Activated CD4-positive, alpha-beta T cell treated with anti-CD3 and anti-CD28 coated beads, Interleukin-2, Interleukin-6, amounts not matched to agents 100 ng/mL and 50 ng/mL, durations not matched to agents 16 hours and 8 hours (primary cell): ENCODE results near the gene KBTBD12.

Source experiments
- DNase-seq: peaks from one replicate; pipeline ENCODE4 v3.0.0-alpha.2; 2020

KBTBD12 gene

DNA sequence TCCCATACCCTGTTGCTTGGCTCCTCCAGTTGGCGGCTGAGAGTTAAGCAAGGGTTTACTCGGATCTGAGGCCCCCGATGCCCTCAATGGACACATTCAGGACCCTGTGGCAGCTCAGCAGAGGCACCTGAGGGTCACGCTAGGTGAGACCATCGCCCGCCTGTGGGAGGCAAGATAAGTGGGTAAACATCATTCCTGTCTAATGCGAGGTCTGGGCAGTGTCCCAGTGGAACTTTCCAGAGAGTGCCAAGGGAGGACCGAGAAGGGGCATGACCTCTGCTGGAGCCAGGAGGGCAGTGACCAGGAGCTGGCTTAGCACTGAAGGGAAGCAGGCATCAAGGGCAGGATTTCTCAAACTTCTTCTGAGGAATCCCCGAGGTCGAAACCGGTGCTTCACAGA, 71.8 kb downstream of the KBTBD12 start:
- no peak for DNase-seq

DNA sequence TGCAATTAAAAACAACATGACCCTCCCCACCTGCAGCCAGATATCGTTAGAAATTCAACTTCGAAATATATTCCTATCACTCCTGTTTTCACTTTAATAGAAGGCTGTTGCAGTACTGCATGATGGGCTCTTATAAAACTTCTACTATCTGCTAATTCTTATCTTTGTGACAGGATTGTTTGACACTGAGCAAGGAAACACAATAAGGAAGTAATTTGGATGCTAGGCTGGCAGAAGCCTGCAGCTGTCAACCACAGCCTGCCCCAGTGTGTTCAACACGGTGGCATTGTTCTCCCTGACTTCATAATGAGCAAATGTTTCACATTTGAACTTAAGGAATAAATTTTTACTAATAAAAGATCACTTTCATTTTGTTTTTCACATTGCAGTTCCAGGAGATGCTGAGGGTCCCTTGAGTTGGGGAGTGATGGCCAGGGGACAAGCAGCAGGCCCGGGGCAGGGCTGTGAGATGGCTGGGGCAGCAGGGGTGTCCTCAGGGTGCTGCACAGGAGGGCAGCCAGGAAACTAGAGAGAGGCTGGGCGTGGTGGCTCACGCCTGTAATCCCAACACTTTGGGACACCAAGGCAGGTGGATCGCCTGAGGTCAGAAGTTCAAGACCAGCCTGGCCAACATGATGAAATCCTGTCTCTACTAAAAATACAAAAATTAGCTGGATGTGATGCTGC, 72.4 kb downstream of the KBTBD12 start:
- no peak for DNase-seq

DNA sequence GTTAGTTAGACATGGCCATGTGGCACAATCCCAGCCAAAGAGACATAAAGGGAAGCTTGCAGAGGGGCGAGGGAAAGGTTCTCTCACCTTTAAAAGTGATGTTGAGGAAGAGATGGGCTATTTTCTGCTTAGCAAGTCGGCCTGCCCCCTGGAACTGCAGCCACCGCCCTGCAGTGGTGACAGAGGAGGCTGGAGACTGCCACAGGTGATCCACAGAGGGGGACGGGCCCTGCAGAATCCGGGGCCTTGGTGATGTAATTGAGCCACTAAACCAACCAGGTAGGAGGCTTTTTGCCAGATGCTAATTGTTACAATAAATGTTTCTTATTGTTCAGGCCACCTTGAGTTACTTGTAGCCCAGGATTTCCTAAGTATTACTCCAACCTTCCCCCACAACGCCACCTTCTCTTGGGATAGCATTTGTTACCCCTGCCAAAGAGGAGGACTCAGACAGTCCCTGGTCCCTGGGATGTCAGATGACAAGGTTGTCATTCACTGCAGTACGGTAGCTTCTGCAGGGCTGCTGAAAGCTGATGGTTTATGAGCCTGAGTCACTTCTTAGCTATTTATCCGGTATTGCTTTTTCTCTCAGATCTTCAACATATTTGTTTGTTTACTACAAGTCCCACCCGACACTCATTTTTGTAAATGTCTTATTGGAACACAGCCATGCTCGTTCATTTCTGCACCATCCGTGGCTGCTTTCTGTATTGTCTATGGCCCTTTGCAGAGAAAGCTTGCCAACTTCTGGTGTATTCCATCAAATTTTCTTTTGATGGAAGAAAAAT, 73.9 kb downstream of the KBTBD12 start:
- DNase-seq: no peak

DNA sequence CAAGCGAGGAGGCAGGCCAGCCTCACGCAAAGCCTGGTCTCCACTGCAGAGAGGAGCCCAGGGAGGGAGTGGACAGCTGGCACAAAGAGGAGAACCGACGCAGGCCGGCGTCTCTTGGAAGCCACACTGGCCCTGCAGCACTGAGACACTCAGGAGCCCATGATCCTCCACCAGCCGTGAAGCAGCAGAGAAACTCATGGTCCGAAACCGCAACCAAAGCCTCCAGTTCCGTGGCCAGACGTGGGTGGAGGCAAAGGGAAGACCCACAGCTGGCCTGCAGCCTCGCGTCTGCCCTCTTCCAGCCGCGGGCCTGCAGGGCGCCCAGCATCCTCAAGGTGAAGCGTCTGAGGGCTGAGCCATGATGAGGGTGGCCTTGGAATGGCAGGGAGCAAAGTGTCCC, 75.0 kb downstream of the KBTBD12 start:
- no peak for DNase-seq

DNA sequence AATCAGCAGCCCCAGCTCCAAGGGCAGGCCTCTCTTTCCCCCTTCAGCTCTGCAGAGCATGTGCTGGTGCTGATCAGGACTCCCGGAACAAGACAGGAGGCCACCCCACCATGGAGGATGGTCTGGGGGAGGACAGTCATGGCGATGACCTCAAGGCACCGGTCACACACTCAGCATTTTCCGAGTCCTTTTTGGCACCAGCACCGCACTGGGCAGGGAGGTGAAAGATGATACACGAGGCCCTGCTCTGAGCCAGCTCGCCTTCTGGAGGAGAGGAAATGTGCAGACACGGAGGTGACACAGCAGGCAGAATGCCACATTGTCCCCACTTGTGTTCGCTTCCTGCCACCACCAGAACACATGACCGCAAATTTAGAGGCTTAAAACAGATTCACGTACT, 75.4 kb downstream of the KBTBD12 start:
- DNase-seq: no peak

DNA sequence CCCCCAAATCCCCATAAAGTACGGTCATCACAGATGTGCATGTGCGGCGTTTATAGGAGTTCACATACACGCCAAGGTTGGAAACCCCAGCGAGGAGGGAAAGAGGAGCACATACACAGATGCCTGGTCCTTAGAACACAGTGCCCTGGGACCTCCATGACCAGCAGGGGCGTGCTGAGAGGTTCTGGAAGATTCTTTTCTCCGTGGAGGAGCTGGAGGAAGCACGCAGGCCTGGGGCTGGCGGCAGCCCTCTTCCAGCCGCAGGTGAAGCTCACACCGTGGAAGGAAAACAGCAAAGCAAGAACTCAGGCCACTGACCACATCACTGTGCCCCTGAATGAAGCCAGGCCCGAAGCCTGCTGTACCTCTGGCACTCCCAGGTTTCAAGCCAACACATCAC, 76.2 kb downstream of the KBTBD12 start:
- DNase-seq: no peak

DNA sequence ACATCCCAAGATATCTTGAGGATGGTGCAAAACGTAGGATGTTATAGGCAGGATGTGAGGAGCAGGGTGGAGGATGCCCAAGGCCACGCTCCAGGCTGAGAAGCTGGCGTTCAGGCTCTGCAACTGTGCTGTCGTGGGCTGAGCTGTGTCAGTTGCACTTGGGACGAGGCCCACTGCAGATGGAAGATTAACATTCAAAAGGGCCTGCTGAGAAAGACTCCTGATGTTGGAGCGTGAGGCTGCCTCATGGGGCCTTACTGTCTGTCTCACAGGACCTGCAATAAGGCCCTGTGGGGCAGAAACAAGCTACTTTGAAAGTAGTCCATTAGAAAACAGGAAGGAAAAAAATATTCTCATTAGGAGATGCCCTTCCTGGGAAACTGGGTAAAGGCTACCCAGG, 76.6 kb downstream of the KBTBD12 start:
- no peak for DNase-seq

DNA sequence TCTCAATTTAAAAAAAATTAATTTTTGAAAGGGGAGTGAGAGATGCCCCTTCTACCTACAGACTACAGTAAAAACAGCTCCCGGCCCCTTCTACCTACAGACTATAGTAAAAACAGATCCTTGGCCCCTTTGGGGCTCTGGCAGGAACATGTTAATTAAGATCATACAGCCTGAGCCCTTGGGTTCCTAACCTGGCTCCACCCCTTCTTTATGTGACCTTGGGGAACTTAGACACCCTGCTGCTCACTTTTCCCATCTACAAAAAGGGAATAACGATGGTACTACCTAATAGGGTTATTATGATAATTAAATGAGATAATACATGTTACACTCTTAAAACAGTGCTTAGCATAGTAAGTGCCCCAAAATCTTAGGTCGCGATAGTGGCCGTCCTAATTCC, 77.1 kb downstream of the KBTBD12 start:
- DNase-seq: no peak

DNA sequence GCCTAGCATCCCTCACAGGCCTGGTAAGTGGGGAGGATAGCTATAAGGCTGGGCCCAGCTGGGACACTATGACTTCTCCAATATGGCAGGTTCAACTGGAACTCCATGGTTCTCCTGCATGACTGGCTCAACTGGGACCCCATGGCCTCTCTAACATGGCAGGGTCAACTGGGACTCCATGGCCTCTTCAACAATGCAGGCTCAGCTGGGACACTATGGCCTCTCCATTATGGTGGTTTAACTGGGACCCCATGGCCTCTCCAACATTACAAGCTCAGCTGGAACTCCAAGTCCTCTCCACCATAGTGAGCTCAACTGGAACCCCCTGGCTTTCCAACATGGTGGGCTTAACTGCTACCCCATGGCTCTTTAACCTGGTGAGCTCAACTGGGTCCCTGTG, 79.0 kb downstream of the KBTBD12 start:
- DNase-seq: no peak

DNA sequence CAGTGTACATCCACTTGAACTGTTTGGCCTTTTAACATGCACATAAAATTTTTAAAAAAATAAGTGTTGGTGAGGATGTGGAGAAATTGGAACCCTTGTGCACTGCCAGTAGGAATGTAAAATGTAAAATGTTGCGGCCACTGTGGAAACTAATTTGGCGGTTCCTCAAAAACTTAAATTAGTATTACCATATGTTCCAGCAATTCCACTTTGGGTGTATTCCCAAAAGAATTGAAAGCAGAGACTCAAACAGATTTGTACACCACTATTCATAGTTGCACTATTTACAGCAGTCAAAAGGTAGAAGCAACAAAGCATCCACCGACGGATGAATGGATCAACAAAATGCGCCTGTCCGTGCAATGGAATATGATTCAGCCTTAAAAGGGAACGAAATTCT, 82.0 kb downstream of the KBTBD12 start:
- no peak for DNase-seq

DNA sequence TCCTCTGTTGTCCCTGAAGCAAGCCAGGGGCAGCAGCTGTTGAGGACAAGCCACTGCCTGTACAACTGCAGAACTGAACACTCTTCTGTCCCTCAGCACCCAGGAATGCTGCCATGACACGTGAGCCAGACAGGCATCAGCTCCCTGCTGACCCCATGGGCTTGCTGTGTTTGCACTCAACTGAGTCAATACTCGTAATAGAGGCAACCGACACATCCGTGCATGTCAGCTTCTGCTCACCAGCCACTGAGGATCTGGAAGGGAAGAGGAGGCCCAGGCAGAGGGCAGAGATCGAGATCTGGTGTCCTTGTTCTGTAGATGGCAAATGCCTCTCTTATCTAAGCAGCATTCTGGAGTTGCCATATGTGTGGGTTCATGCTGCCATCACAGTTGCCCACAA, 82.9 kb downstream of the KBTBD12 start:
- DNase-seq: no peak

DNA sequence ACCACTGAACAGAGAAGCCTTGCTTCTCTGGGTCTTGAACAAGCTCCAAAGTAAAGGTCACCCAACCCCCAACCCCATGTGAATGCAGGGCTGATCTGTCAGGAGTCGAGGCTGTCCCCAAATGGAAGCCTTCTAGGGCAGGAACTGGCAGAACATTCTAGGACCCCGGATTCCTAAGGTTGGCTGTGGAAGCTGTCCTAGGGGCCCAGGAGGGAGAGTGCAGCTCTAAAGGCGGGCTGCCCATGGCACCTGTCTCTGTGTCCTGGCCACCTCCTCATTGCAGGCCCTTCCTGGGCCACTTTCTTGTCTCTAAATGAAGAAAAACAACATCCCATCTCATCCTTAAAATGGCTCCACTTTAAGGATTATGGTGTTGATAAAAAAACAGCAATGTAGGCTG, 83.6 kb downstream of the KBTBD12 start:
- no peak for DNase-seq

DNA sequence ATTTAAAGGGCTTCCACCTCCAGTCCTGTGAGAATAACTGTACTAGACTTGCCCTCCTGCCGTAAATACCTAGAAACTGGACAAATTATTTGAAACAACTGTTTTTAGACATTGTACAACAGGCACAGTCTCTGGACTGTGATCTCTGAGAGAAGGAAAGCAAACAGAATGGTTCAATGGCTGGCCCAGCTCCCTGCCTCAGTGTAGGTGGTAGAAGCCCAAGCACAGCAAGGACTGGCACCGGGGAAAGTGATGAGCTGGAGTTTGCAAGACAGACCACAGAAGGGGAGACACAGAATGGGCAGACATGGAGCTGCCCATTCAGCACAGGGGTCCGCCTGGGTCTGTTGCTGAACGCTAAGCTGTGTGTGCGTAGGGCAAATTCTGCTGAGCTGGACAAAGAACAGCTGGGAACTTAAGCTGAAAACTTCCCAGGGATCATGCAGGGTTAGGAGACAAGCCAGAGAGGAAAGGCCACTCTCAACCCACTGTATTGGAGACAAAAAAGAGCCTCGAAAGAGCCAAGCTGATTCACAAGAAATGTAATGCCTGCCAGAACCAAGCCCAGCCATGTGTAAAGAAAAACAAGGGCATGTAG, 84.6 kb downstream of the KBTBD12 start:
- no peak for DNase-seq

DNA sequence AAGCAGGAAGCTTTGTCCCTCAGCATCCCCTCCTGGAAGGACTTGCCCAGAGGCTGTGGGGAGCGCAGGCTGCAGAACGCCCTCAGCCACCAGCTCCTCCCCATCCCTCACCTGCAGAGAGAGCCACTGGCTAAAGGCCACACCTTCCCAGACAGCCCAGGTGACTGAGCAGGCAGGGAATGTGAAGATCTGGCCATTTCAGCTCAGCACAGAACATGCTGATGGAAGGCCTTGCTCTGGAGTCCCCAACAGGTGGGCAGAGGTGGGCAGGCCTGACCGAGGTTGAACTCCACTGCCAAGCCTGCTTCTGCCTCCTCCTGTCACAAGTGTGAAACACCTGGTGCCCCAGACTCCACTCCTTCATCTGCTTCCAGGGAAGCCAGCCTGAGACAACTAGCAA, 86.5 kb downstream of the KBTBD12 start:
- no peak for DNase-seq

DNA sequence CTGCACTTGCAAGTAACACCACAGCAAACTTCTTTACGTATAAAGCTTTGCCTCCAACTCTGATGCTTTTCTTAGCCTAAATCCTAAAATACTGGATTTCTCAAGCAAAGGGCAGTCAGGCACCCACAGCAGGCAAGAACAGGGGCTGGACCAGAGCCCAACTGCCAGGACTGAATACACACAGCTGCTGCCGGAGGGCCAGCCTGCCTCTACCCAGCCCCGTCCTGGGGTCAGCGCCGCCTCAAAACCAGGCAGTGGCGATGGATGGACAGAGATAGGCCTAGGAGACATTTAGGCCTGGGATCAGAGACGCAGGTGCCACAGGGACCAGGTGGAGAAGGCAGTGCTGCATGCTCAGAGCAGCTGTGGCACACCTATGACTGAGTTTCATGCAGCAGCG, 89.6 kb downstream of the KBTBD12 start:
- DNase-seq: no peak

DNA sequence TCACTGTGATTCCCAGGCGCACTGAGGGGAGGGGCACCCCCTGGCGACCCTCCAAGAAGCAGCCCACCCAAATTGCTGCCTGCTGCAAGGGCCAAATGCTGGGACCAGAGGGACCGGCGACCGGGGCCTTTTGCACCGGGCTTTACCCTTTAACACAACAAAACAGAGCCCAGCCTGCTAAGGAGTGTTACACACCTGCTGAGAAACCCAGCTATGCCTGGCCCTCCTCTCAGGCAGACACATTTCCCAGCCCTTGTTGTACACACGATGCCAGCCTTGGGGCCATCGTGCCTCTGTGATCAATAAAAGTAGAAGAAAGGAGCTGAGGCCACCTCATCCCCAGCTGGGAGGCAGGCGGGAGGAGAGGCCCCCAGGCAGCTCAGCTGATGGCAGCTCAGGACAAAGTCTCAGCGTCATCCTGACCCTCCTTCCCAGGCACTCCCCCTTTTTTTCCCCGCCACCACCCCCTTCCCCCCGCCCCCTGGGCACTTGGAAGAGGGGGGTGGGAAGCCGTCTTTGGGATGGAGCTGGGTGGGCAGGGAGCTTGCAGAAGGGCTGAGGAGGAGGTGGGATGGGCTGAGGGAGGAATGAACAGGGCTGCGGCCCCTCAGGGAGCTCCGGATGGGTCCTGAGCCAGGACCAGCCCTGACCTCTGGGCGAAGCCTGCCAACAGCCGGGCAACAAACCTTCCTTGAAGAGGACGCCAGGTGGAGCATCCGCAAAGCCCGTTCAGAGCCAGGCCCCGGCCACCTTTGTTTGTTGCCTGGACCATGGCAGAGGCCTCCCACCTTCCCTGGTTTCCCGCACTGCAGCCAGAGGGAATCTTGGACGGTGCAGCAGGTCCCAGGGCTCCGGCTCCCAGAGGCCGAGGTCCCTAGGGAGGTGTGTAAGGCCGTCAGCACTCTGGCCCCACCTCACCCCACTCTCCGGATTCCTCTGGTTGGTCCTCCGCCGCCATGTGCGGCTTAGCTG, 91.3 kb downstream of the KBTBD12 start:
- no peak for DNase-seq

DNA sequence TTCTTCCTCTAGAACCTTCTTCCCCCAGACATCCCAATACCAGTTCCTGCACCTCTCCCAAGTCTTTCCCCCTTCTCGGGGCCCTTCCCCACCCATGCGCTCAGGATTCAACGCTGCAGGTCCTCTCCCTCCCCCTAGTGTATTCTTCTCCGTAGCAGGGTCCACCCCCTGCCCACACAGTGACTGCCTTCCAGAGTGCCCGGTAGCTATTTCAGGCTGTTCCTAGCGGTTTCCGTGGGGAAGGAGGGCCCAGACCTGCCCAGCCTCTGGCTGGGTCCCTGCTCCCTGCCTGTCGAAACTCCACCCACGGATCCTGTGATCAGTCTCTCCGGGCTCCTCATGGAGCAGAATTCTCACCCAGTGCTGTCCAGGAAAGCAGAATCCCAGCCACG, 92.0 kb downstream of the KBTBD12 start:
- no peak for DNase-seq

DNA sequence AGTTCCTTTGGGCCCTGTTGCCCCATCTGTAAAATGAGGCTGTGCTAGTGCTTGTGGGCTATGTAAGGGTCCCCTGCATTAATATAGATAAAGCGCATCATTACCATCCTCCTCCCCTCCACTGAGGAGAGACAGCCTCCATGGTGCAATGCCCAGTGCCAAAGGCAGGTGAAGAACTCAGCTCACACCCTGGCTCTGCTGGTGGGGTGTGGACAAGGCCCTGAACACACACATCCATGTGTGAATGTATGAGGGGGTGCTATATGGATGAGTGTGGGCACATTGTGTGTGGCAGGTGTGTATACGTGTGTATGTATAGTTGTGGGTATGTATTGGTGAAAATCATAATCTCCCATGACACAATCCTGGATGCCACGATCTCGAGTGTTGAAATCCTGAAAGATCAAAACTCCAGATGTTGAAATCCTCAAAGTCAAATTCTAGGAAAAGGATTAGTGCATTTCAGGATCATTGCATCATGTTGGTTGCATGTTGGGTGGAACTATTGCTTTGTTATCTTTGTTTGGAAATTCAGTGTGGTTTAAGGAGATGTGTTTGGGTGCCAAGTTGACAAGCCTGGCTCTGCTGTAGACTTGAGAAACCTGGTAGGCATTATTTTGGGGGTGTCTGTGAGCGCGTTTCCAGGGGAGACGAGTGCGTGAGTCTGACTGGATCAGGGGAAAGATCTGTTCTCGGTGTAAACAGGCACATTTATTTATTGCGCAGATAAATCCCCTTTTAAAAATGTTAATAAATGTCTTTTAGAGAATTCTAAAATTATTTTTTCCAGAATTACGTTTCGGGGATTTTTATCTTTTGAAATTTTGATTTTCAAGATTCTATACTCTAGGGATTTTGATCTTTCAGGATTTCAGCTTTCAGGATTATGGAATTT, 95.2 kb downstream of the KBTBD12 start:
- no peak for DNase-seq

DNA sequence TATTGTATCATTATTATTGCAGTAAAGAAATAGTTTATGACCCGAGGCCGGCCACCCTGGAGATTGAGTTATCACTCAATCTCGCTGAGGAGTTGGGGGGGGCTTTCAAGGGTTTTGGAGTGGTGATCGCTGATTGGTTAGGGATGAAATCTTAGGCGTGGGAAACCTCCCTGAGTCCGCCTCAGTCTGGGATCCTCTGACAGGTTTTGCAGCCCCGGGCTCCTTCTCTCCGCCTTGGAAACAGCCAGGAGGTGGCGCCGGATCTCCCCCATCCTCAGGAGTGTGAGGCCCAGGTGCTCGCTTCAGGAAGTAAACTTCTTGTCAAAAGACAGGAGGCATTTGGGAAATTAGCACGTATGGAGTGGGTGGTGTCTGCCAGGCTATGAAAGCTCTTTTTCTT, 96.1 kb downstream of the KBTBD12 start:
- peak; percentile 21 for DNase-seq

DNA sequence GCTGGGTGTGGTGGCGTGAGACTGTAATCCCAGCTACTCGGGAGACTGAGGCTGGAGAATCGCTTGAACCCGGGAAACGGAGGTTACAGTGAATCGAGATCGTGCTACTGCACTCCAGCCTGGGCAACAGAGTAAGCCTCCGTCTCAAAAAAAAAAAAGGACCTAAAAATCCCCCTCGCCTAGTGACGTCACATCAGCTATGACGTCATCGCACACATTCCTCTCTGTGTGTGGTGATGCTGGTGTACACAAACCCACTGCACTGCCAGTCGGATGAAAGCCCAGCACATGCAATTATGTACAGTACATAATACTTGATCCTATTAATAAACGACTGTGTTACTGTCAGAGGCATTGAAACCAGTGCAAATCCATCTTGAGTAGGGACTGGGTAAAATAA, 97.0 kb downstream of the KBTBD12 start:
- no peak for DNase-seq

DNA sequence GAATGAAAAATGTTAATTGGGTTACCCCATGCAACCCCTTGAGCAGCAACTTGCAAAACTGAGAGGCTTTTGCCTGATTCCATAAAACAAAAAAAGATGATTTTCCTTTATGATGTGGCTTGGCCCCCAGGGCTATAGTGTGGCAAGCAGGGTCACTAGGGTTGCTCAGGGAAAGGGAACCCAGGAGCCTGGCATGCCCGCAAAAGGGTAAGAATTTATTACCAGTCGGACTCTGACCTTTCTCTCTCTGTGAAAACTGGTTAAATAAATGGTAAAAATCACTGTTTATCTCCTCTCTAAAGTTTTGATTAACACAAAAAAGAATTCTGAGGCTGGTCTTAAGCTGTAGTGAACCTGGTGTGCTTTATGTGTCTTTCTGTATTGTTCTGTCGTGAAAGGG, 99.5 kb downstream of the KBTBD12 start:
- no peak for DNase-seq

DNA sequence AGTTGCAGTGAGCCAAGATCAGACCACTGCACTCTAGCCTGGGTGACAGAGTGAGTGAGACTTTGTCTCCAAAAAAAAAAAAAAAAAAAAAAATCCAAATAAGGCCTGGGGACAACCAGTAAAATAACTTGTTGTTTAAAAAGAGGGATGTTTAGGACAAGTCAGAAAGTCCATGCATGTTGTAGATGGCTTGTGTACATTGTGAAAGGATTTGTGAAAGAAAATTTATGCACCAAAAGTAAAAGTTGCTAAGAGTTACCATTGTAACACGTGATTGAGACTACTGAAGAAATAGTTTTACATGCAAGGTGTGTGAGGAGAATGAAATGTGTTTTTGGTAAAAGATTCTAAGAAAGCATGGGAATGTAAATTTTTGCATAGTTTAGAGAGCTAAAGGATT, 101.5 kb downstream of the KBTBD12 start:
- DNase-seq: no peak
